A673 (cell line): ENCODE data around the gene KDM6B. TPM values are rescaled to one million over a fixed set of nuclear protein-coding genes. Genes with fewer than 3 reads are reported as not detected.
A peak's percentile ranks its signal among the peaks of the same experiment; 100 is the strongest.

ENCODE experiments used
- BruUV-seq: library from RNA; stranded (reverse); fragments of 400-500 nt; replicated peaks from 2 replicates; lab custom pipeline; 2021; lab: Mats Ljungman, UMichigan
- CTCF ChIA-PET: fragments of 300-600 bp; sonication (Branson Sonifier 250); formaldehyde crosslinking; loops from one replicate; lab custom pipeline; 2022; ENCODE audit warnings: antibody characterized with exemption; lab: Charles Lee
- POLR2A ChIA-PET: fragments of 300-600 bp; sonication (Branson Sonifier 250); formaldehyde crosslinking; loops from one replicate; lab custom pipeline; 2022; ENCODE audit warnings: antibody characterized with exemption; ENCODE audit not compliant: low non-redundant PET; lab: Charles Lee
- DNase-seq: peaks from one replicate; pipeline ENCODE4 v3.0.0-alpha.2; 2015; ENCODE audit warnings: low spot score
- H3K27ac ChIP-seq: fragments of 200-600 bp; sonication (generic); 2 replicates; pipeline ENCODE4 v1.5.1; 2016; ENCODE audit warnings: mixed run types, low read depth, mild to moderate bottlenecking, mixed read lengths, antibody characterized with exemption, low read length; ENCODE audit not compliant: poor library complexity, severe bottlenecking
- H3K27me3 ChIP-seq: fragments of 200-600 bp; sonication (generic); replicated peaks from 2 replicates; pipeline ENCODE4 v1.6.1; 2017; ENCODE audit warnings: mixed run types, low read depth, mild to moderate bottlenecking, mixed read lengths, antibody characterized with exemption, low read length; ENCODE audit not compliant: insufficient read depth, poor library complexity
- H3K36me3 ChIP-seq: fragments of 200-600 bp; sonication (generic); 2 replicates; pipeline ENCODE4 v1.6.1; 2016; ENCODE audit warnings: mixed run types, mild to moderate bottlenecking, mixed read lengths, antibody characterized with exemption, low read length; ENCODE audit not compliant: insufficient read depth, poor library complexity, severe bottlenecking
- H3K4me1 ChIP-seq: fragments of 200-600 bp; sonication (generic); 2 replicates; pipeline ENCODE4 v1.6.1; 2017; ENCODE audit warnings: mixed run types, mild to moderate bottlenecking, mixed read lengths, antibody characterized with exemption, low read length; ENCODE audit not compliant: insufficient read depth, poor library complexity, severe bottlenecking
- H3K4me3 ChIP-seq: fragments of 200-600 bp; sonication (generic); 2 replicates; pipeline ENCODE4 v1.5.1; 2016; ENCODE audit warnings: low read depth, mixed run types, mild to moderate bottlenecking, mixed read lengths, low read length; ENCODE audit not compliant: poor library complexity, severe bottlenecking
- H3K9me3 ChIP-seq: fragments of 200-600 bp; sonication (generic); 2 replicates; pipeline ENCODE4 v1.6.1; 2016; ENCODE audit warnings: mixed run types, low read depth, mild to moderate bottlenecking, mixed read lengths, antibody characterized with exemption, low read length; ENCODE audit not compliant: poor library complexity, severe bottlenecking
- CTCF ChIP-seq: fragments of 300-800, 200-600 bp; sonication (generic); conservative IDR thresholded peaks from 2 replicates; pipeline ENCODE4 v1.5.1; 2017; ENCODE audit warnings: low read depth, mild to moderate bottlenecking, antibody characterized with exemption, low read length, moderate library complexity, mixed read lengths
- EZH2 ChIP-seq: fragments of 200-600 bp; sonication (generic); IDR thresholded peaks from 2 replicates; pipeline ENCODE4 v1.6.1; 2017; ENCODE audit warnings: borderline replicate concordance, low read depth, mild to moderate bottlenecking, mixed read lengths, antibody characterized with exemption, low read length; ENCODE audit not compliant: poor library complexity, severe bottlenecking
- intact Hi-C: fragments of 100-400 bp; cut with micrococcal nuclease; formaldehyde crosslinking; loops from one replicate; pipeline ENCODE4 v1.10.0; 2022; ENCODE audit not compliant: unreplicated experiment
- total RNA-seq: library from RNA; stranded (reverse); gene quantifications from 2 replicates; pipeline ENCODE4 v1.2.3, GENCODE V29; 2021

Gene KDM6B
- total RNA-seq, 1 experiment from 2014 or later: 46.8 TPM

GRCh38 chr17:7823581-7824001, 10.4 kb upstream of the KDM6B start:
- no peak overlapping the region for H3K27ac ChIP-seq
- DNase-seq: no peak
- TF ChIP-seq EZH2 (no peak), CTCF (no peak)
- H3K4me3 ChIP-seq: no peak overlapping the region
- H3K27me3 ChIP-seq: no peaks in the 10 kb centered on the region
- H3K4me1 ChIP-seq: peaks cover 15% of the 10 kb centered on the region
- no peaks in the 10 kb centered on the region for H3K36me3 ChIP-seq
- POLR2A ChIA-PET: no interaction called here
- intact Hi-C loops: loop anchor here (10.0 kb wide), 1 partner anchor 221 kb away; no protein-coding TSS in a partner anchor
- no TSS peak for BruUV-seq
- no peaks in the 10 kb centered on the region for H3K9me3 ChIP-seq
- CTCF ChIA-PET: interaction anchor here (0.6 kb wide), 1 partner anchor 80 kb away, joined by 3 read pairs; no protein-coding TSS in a partner anchor

GRCh38 chr17:7824021-7824924, 9.7 kb upstream of the KDM6B start:
- ChIA-PET POLR2A (interaction anchor here (0.6 kb wide), 1 partner anchor 37 kb away, joined by 4 read pairs; no protein-coding TSS in a partner anchor), CTCF (interaction anchor here (1.2 to 1.8 kb wide), 5 partner anchors 10 to 217 kb away, joined by 4 to 12 read pairs (median 6); partner anchors contain the start of genes KDM6B and NAA38)
- no TSS peak for BruUV-seq
- no peak for DNase-seq
- Histone ChIP-seq H3K27me3 (no peaks in the 10 kb centered on the region), H3K27ac (no peak overlapping the region), H3K36me3 (no peaks in the 10 kb centered on the region), H3K4me1 (peaks cover 15% of the 10 kb centered on the region), H3K4me3 (no peak overlapping the region), H3K9me3 (no peaks in the 10 kb centered on the region)
- intact Hi-C loops: loop anchor here (10.0 kb wide), 1 partner anchor 221 kb away; no protein-coding TSS in a partner anchor
- TF ChIP-seq EZH2 (no peak), CTCF (no peak)

- ChIA-PET CTCF (interaction anchor here (0.6 to 1.8 kb wide), 7 partner anchors 9 to 216 kb away, joined by 3 to 12 read pairs (median 6); partner anchors contain the start of genes KDM6B and NAA38), POLR2A (interaction anchor here (0.6 kb wide), 2 partner anchors 36 to 95 kb away, joined by 4 to 5 read pairs; no protein-coding TSS in a partner anchor)
- peak; percentile 57 for DNase-seq
- no peak overlapping the region for H3K27ac ChIP-seq
- intact Hi-C loops: loop anchor here (10.0 kb wide), 1 partner anchor 219 kb away; no protein-coding TSS in a partner anchor
- no peak overlapping the region for H3K4me3 ChIP-seq
- no TSS peak for BruUV-seq
- peaks cover 15% of the 10 kb centered on the region for H3K4me1 ChIP-seq
- no peaks in the 10 kb centered on the region for H3K36me3 ChIP-seq
- TF ChIP-seq CTCF (peak; percentile 42), EZH2 (no peak)
- H3K27me3 ChIP-seq: no peaks in the 10 kb centered on the region
- no peaks in the 10 kb centered on the region for H3K9me3 ChIP-seq
Measured at GRCh38 chr17:7825206-7825990, 8.6 kb upstream of the KDM6B start.
